ENCODE measurements around the gene KRT4. TPM values are rescaled to one million over a fixed set of nuclear protein-coding genes. Genes with fewer than 3 reads are reported as not detected.

The KRT4 gene
- total RNA-seq, 2 experiments from 2014 or later, result not detected

- BruUV-seq (replicated peaks), result no TSS peak
- Histone ChIP-seq H3K79me2 (ENCODE audit: insufficient read depth, low read depth, low read length) (no peaks in the 10 kb centered on the region), H4K20me1 (ENCODE audit: insufficient read depth, low read length) (no peaks in the 10 kb centered on the region), H3K36me3 (ENCODE audit: insufficient read depth, low read length) (no peaks in the 10 kb centered on the region), H3K4me2 (ENCODE audit: low read length) (no peak overlapping the region), H3K4me3 (ENCODE audit: low read depth, low read length, poor library complexity, severe bottlenecking) (no peak overlapping the region), H2AFZ (ENCODE audit: low read length) (no peak overlapping the region), H3K4me1 (ENCODE audit: insufficient read depth, low read length, poor library complexity, severe bottlenecking) (no peaks in the 10 kb centered on the region), H3K27ac (ENCODE audit: low read depth, low read length, poor library complexity, severe bottlenecking) (no peak overlapping the region), H3K9me3 (ENCODE audit: low read length) (no peaks in the 10 kb centered on the region), H3K9me2 (ENCODE audit: insufficient read depth, low read length) (no peaks in the 10 kb centered on the region)
- TF ChIP-seq CTCF (conservative IDR thresholded peaks at IDR 0.05; ENCODE audit: low read length), result no peak
- no peak for TF ChIP-seq EZH2phosphoT487 (IDR thresholded peaks at IDR 0.05; ENCODE audit: borderline replicate concordance, low read depth, low read length)
- POLR2A ChIA-PET, result no interaction called here
- no peak for DNase-seq (ENCODE audit: low spot score)
- CTCF ChIA-PET (ENCODE audit: unreplicated experiment), result no interaction called here
- intact Hi-C loops (cut with micrococcal nuclease; ENCODE audit: unreplicated experiment), result no loop called here
Observed at GRCh38 chr12:52763991-52764390, 49.9 kb downstream of the KRT4 start.

DNA sequence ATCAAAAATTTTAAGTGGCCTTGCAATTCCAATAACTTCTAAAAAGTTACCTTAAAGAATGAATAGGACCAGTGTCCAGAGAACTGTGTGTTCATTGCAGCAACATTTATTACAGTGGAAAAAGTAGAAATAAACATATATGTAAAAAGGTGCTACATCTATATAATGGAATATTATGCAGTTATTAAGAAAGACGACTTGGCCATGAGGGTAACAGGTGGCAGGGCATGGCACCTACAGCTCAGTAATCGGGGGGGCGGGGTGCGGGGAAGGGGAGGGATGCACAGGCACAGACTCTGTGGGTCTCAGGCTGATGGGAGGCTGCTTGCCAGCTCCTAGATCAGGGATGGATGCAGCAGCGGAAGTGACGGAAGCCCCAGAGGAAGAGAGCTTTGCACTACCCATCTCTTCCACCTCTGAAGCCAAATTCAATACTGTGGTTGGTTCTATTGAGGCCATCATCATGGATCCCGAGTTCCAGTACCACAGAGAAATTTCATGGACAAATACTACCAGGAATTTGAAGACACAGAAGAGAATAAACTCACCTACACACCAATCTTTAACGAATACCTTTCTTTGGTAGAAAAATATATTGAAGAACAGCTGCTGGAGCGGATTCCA, 50.8 kb downstream of the KRT4 start:
- CTCF ChIA-PET (ENCODE audit: unreplicated experiment), result no interaction called here
- DNase-seq (ENCODE audit: low spot score), result no peak
- intact Hi-C loops (cut with micrococcal nuclease; ENCODE audit: unreplicated experiment), result no loop called here

More for the DNA sequence above, 50.8 kb downstream of the KRT4 start:
- no peaks in the 10 kb centered on the region for H3K9me2 ChIP-seq (ENCODE audit: insufficient read depth, low read length)
- H3K4me2 ChIP-seq (ENCODE audit: low read length), result no peak overlapping the region
- no peaks in the 10 kb centered on the region for H3K9me3 ChIP-seq (ENCODE audit: low read length)
- H2AFZ ChIP-seq (ENCODE audit: low read length), result no peak overlapping the region
- no peak overlapping the region for H3K27ac ChIP-seq (ENCODE audit: low read depth, low read length, poor library complexity, severe bottlenecking)
- H3K79me2 ChIP-seq (ENCODE audit: insufficient read depth, low read depth, low read length), result no peaks in the 10 kb centered on the region
- H3K4me3 ChIP-seq (ENCODE audit: low read depth, low read length, poor library complexity, severe bottlenecking), result no peak overlapping the region
- POLR2A ChIA-PET, result no interaction called here
- no peaks in the 10 kb centered on the region for H3K4me1 ChIP-seq (ENCODE audit: insufficient read depth, low read length, poor library complexity, severe bottlenecking)
- BruUV-seq (replicated peaks), result no TSS peak
- no peak for TF ChIP-seq CTCF (conservative IDR thresholded peaks at IDR 0.05; ENCODE audit: low read length)
- no peaks in the 10 kb centered on the region for H4K20me1 ChIP-seq (ENCODE audit: insufficient read depth, low read length)
- no peaks in the 10 kb centered on the region for H3K36me3 ChIP-seq (ENCODE audit: insufficient read depth, low read length)
